NCI-H524 treated with DMSO at 0.1 percent for 48 hours (cell line): ENCODE data around the gene ADRA2B.
A peak's percentile ranks its signal among the peaks of the same experiment; 100 is the strongest.
"Not testable (repeated sequence)": the region's sequence is repeated elsewhere in the genome, so short reads cannot be mapped to it uniquely, and the experiment has no call there.

Experiments
- DNase-seq: peaks from one replicate; lab custom pipeline; 2025; lab: John Stamatoyannopoulos, UW

The ADRA2B gene

GRCh38 chr2:96150007-96150640, 33.8 kb upstream of the ADRA2B start:
- DNase-seq = no peak

DNA sequence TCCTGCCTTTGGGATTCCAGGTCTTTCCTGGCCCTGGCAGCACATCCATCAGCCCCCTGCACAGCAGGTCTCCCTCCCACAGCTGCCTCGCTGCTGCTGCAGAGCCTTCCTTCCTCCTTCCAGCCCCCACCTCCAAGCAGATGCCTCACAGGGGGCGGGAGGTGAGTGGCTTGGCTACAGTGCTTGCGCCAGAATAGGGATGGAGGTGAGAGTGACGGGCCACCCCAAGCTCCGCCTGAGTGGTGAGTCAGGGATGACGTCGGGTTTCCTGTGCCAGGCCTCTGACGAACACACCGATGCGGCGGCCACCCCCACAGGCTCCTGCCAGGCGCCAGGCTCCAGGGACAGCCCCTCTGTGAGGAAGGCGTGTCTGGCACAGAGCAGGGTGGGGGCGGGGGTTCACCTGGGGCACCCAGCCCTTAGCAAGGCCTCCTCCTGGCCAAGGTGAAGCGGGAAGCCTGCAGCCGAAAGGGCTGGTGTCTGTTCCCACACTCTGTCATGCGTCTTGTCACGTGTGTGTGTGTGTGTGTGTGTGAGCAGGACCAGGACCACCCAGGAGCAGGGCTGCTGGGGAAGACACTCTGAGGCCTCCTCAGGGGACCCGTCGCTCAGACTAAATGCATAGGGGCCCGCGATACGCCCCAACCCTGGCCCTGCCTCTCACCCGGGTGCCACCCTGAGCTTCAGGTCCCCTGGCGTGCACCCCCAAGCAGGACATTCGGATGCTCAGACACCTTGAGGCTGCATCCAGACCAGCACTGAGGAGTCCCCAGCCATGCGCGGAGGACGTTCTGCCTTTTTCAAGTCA, 32.2 kb upstream of the ADRA2B start:
- no peak for DNase-seq

GRCh38 chr2:96147593-96148201, 31.3 kb upstream of the ADRA2B start:
- DNase-seq = peak; percentile 42

- DNase-seq = no peak
These were observed 30.7 kb upstream of the ADRA2B start for GRCh38 chr2:96146881-96147592.

GRCh38 chr2:96146153-96146880, 29.9 kb upstream of the ADRA2B start:
- no peak for DNase-seq

GRCh38 chr2:96145848-96146152, 29.4 kb upstream of the ADRA2B start:
- DNase-seq = no peak

DNA sequence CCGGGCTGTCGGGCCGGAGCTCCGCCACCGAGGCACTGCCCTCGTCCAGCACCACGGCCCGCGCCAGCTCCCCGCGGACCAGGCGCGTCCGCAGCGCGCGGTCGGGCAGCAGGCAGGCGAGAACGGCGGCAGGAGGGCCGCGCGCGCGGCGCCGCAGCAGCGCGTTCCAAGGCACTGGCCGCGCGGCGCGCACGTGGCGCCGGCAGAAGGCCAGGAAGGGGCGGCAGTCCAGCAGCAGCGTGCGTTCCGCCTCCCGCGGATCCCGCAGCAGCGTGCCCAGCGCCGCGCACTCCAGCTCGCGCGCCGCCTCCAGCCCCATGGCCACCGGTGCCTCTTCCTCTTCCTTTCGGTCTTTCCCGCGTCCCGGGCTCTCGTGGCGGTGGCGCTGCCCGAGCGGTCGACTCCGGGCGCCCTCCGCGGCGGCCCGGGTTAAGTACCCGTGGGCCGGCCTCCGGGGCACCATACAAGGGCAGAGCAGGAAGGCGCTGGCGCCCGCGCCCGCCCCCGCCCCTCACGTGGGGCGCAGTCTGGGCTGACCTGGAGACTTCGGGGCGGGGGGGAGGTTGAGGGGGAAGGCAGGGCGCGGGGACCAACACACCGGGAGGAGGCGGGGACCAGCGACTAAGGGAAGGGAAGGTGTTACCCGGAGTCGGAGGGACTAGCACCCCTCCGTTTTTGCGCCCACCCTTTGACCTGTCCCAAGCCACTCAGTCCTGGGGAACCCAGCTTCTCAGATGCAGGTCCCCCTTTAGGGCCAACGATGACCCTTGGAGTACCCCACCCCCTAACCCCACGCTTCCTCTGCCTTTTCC, 28.9 kb upstream of the ADRA2B start, which contains the start of gene DUSP2:
Gene DUSP2, minus strand, starts transcription at position 405 of the 812 bp plus-strand sequence. Its CDS starts 86 bp downstream, at position 319.
- DNase-seq = no peak

DNA sequence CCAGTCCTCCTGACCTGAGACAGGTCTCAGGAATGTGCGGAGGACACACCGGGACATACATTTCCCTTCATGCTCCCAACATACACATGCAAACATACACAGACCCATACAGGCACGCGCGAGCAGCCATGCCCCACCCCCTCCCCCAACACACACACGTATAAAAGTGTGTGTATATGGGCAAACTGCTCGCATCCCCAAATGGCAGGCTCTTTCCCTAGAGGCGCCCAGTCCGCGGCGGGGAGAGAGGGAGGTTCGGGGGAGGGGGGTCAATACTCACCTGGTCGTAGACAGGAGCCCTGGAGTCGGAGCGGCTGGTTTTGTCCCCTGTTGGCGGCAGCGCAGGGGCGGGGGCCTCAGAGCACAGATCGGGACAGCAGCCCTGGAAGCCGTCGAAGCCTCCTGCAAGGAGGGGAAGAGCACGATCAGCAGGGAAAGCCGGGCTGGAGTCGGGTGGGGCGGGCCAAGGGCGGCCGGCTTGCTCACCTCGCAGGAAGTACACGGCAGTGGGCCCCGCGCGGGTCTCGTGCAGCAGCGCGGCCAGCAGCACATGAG, 28.2 kb upstream of the ADRA2B start:
- no peak for DNase-seq

DNA sequence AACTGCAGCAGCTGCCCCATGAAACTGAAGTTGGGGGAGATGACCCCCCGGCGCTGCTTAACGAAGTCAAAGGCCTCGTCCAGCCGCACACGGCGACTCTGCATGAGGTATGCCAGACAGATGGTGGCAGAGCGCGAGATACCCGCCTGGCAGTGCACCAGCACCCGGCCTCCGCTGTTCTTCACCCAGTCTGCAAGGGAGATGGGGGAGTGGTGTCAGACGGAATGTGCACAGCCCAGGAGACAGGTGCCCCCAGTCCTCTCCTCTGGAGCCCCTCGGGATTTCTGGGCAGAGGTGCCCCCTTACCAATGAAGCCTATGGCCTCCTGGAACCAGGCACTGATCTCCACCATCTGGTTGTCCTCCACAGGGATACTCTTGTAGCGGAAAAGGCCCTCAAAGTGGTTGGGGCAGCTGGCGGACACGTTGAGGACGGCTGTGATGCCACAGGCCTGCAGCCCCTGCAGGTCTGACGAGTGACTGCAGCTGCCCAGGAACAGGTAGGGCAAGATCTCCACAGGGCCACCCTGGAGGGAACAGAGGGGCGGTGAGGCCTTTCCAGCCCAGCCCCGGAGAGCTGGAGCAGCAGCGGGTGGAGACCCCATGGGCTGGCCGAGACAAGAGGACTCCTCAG, 27.6 kb upstream of the ADRA2B start:
- DNase-seq = peak; percentile 86

- no peak for DNase-seq
These were observed 27.0 kb upstream of the ADRA2B start for GRCh38 chr2:96143231-96143847.

- no peak for DNase-seq
These were observed 26.1 kb upstream of the ADRA2B start for GRCh38 chr2:96142217-96143113.

DNA sequence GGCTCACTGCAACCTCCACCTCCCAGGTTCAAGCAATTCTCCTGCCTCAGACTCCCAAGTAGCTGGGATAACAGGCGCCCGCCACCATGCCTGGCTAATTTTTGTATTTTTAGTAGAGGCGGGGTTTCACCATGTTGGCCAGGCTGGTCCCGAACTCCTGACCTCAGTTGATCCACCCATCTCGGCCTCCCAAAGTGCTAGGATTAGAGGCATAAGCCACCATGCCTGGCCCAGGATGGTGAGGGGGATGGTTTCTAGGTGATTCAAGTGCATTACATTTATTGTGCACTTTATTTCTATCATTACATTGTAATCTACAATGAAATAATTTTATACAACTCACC, 25.2 kb upstream of the ADRA2B start:
- not testable (repeated sequence) for DNase-seq

DNA sequence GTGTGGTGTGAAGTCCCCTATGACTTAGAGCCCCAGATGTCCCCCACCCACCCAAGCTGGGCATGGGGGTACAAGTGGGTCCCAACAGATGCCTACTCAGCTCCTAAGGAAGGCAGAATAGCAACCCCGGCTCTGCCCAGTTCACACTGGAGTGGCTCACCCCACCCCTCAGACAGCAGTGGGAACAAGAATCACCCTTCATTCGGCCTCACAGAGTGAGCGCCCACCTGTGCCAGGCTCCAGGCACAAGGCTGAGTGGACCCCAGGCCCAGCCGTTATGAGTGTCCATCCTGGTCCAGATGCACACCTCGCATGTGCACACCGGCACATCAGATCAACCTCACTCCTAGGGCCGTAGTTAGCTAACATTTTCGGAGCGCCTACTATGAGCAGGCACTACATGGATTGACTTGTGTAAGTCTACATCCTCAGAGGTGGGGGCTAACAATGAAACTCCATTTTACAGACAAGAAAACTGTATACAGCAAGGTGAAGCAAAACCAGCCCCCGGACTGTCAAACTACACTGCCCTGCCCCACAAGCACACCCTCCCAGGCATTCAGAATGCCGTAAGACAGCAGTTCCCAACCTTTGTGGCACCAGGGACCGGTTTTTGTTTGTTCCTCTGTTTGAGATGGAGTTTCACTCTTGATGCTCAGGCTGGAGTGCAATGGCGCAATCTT, 24.7 kb upstream of the ADRA2B start:
- DNase-seq = no peak

DNA sequence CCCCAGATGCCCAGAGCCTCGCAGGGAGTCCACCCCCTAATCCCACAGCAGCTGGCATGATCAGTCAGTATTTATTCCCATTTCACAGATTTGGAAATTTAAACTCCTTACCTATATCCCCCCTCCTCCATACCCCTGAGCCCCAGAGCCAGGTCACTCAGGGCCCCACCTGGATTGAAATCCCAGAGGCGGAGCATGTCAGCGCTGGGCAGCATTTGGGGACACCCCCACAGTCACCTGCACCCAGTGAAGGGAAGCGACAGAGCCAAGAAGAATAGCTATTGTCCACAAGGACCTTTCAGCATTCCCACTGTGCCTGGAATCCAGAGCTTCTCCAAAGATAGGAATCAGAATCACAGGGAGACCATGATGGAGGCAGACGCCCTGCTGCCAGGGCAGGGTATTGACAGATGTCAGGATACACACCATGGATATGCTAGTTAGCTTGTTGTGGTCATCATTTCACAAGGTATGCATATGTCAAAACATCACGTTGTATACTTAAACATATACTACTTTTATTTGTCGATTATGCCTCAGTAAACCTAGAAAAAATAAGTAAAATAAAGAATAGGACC, 22.9 kb upstream of the ADRA2B start:
- DNase-seq = no peak

DNA sequence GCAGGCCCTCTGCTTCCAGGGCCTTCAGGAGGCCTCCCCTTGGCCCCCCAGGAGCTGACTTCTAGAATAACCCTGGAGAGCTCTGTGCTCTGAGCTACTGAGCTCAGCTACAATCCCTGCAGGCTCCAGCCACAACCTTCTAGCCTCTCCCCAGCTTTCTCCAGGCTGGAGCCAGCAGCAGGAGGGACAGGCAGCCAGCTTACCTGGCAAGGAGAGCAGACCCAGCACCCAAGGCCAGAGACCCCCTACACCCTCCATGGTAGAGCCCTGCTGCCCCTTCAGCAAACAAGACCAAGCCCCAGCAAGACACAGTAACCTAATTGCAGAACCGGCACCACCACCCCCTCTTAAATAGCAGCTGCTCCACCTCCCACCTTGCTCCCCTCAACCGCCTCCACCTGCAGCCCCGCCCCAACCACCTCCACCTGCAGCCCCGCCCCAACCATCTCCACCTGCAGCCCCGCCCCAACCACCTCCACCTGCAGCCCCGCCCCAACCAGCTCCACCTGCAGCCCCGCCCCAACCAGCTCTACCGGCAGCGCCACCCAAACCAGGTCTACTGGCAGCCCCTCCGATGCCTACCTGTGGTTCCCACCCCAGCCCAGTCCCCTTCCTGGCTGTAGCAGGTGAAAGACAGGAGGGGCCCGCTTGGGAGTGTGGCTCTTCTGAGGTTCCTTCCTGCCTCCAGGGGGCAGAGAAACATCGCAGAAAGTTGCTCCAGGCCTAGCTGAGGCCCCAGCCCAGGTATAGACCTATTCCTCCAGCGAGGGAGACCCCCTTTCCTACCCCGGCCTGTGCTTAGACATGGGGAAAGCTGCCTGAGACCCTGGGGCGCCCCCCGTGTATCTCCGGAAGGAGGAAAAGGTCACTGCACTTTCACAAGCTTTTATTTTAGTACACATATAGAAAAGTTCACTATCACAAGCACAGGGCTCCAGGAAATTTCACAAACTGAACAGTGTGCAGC, 22.1 kb upstream of the ADRA2B start, which contains the start of gene ASTL:
Gene ASTL, minus strand, starts transcription at position 324 of the 967 bp plus-strand sequence. Its CDS starts 66 bp downstream, at position 258.
- DNase-seq = no peak
